Mesenchymal stem cell (in vitro differentiated cells and primary cell): ENCODE measurements around the gene CR2.

Source experiments
- DNase-seq: peaks from one replicate; pipeline ENCODE4 v3.0.0-alpha.2; 2013
- H2AFZ ChIP-seq: one replicate; pipeline ENCODE4 v1.6.1; 2013; ENCODE audit warnings: low read depth, mild to moderate bottlenecking, control low read depth, inconsistent platforms, low read length, moderate library complexity
- H2AK5ac ChIP-seq: 2 replicates; pipeline ENCODE4 v1.6.1; 2013; ENCODE audit warnings: low read length, moderate library complexity, mild to moderate bottlenecking, inconsistent platforms; ENCODE audit not compliant: severe bottlenecking
- H2BK120ac ChIP-seq: one replicate; pipeline ENCODE4 v1.6.1; 2013; ENCODE audit warnings: low read depth, mild to moderate bottlenecking, inconsistent platforms, low read length, moderate library complexity
- H2BK12ac ChIP-seq, 2 experiments: one replicate each; pipeline ENCODE4 v1.6.1; 2013; ENCODE audit warnings: inconsistent platforms in 2 of 2, low read length in 2 of 2, mild to moderate bottlenecking in 2 of 2, moderate library complexity in 2 of 2, control low read depth in 1 of 2
- H2BK15ac ChIP-seq: one replicate; pipeline ENCODE4 v1.6.1; 2013; ENCODE audit warnings: mild to moderate bottlenecking, low read depth, inconsistent platforms; ENCODE audit not compliant: poor library complexity, severe bottlenecking
- H2BK5ac ChIP-seq: 2 replicates; pipeline ENCODE4 v1.6.1; 2013; ENCODE audit warnings: low read depth, mild to moderate bottlenecking, low read length, control low read depth, inconsistent platforms; ENCODE audit not compliant: poor library complexity, severe bottlenecking
- H3K14ac ChIP-seq, 2 experiments: one replicate each; pipeline ENCODE4 v1.6.1; 2013; ENCODE audit warnings: inconsistent platforms in 2 of 2, low read length in 2 of 2, control low read depth in 1 of 2, mild to moderate bottlenecking in 1 of 2, moderate library complexity in 1 of 2
- H3K18ac ChIP-seq, 2 experiments: one replicate each; pipeline ENCODE4 v1.6.1; 2013; ENCODE audit warnings: inconsistent platforms in 2 of 2, low read length in 2 of 2, control low read depth in 1 of 2, low read depth in 1 of 2, mild to moderate bottlenecking in 1 of 2
- H3K23ac ChIP-seq, 2 experiments: one replicate each; pipeline ENCODE4 v1.6.1; 2013; ENCODE audit warnings: inconsistent platforms in 2 of 2, low read length in 2 of 2, mild to moderate bottlenecking in 2 of 2, moderate library complexity in 2 of 2, control low read depth in 1 of 2
- H3K27ac ChIP-seq: 2 replicates; pipeline ENCODE4 v1.5.1; 2013; ENCODE audit warnings: mild to moderate bottlenecking, moderate library complexity, low read length, control low read depth, inconsistent platforms; ENCODE audit not compliant: poor library complexity, severe bottlenecking
- H3K27me3 ChIP-seq, 2 experiments: 2 replicates each; pipeline versions ENCODE4 v1.6.1 to v1.7.0; 2013; ENCODE audit warnings: low read length in 2 of 2, mild to moderate bottlenecking in 2 of 2, moderate library complexity in 2 of 2, control low read depth in 1 of 2, inconsistent platforms in 1 of 2; ENCODE audit not compliant: control insufficient read depth in 1 of 2, insufficient read depth in 1 of 2
- H3K36me3 ChIP-seq, 2 experiments: 2 replicates each; pipeline versions ENCODE4 v1.6.1 to v1.7.0; 2013; ENCODE audit warnings: low read length in 2 of 2, control low read depth in 1 of 2, inconsistent platforms in 1 of 2, low read depth in 1 of 2, mild to moderate bottlenecking in 1 of 2; ENCODE audit not compliant: insufficient read depth in 2 of 2, control insufficient read depth in 1 of 2
- H3K4ac ChIP-seq, 2 experiments: one replicate each; pipeline ENCODE4 v1.6.1; 2013; ENCODE audit warnings: inconsistent platforms in 2 of 2, low read length in 2 of 2, mild to moderate bottlenecking in 2 of 2, moderate library complexity in 2 of 2, control low read depth in 1 of 2, low read depth in 1 of 2
- H3K4me1 ChIP-seq: 2 replicates; pipeline ENCODE4 v1.6.1; 2013; ENCODE audit warnings: low read depth, low read length, control low read depth; ENCODE audit not compliant: control insufficient read depth, insufficient read depth
- H3K4me2 ChIP-seq: 2 replicates; pipeline ENCODE4 v1.6.1; 2013; ENCODE audit warnings: low read length, mild to moderate bottlenecking, inconsistent platforms; ENCODE audit not compliant: poor library complexity, severe bottlenecking
- H3K4me3 ChIP-seq, 2 experiments: 2 replicates each; pipeline versions ENCODE4 v1.5.1 to v1.7.0; 2013; ENCODE audit warnings: low read length in 2 of 2, mild to moderate bottlenecking in 2 of 2, control low read depth in 1 of 2, low read depth in 1 of 2; ENCODE audit not compliant: insufficient read depth in 1 of 2
- H3K79me1 ChIP-seq: replicated peaks from 2 replicates; pipeline ENCODE4 v1.6.1; 2013; ENCODE audit warnings: mild to moderate bottlenecking, control low read depth, low read length, inconsistent platforms; ENCODE audit not compliant: poor library complexity, severe bottlenecking
- H3K9ac ChIP-seq: 2 replicates; pipeline ENCODE4 v1.7.0; 2013; ENCODE audit warnings: mild to moderate bottlenecking, low read length, moderate library complexity
- H3K9me3 ChIP-seq: 2 replicates; pipeline ENCODE4 v1.7.0; 2013; ENCODE audit warnings: mild to moderate bottlenecking, low read length; ENCODE audit not compliant: control insufficient read depth
- H4K8ac ChIP-seq: one replicate; pipeline ENCODE4 v1.6.1; 2013; ENCODE audit warnings: inconsistent platforms, mild to moderate bottlenecking, low read length, moderate library complexity
- H4K91ac ChIP-seq: one replicate; pipeline ENCODE4 v1.6.1; 2013; ENCODE audit warnings: mild to moderate bottlenecking, low read length, inconsistent platforms
- WGBS: methylation state at CpG from one replicate; pipeline ENCODE4 v1.1.7; 2013; ENCODE audit warnings: mixed read lengths; 5-methylcytosine and 5-hydroxymethylcytosine counted together

The CR2 gene

GRCh38 chr1:207501071-207501470 is 46.9 kb downstream of the CR2 start:
- peaks cover 5% of the 10 kb centered on the region for H3K4me1 ChIP-seq
- no peaks in the 10 kb centered on the region for H3K79me1 ChIP-seq
- H2BK15ac ChIP-seq: no peak overlapping the region
- no peak overlapping the region for H2AFZ ChIP-seq
- DNase-seq: no peak
- peaks cover 39 to 72% of the 10 kb centered on the region in 2 experiments for H3K27me3 ChIP-seq
- no peak overlapping the region for H3K4me3 ChIP-seq
- no peak overlapping the region for H3K14ac ChIP-seq
- H4K8ac ChIP-seq: no peak overlapping the region
- no peak overlapping the region for H3K18ac ChIP-seq
- WGBS: 74% methylated on average over 2 of the region's 5 CpGs
- H2BK120ac ChIP-seq: no peak overlapping the region
- no peak overlapping the region for H3K23ac ChIP-seq
- no peaks in the 10 kb centered on the region for H3K9me3 ChIP-seq
- H4K91ac ChIP-seq: no peak overlapping the region
- H3K9ac ChIP-seq: no peak overlapping the region
- H3K4ac ChIP-seq: no peak overlapping the region
- H3K4me2 ChIP-seq: no peak overlapping the region
- no peak overlapping the region for H2BK12ac ChIP-seq
- H3K27ac ChIP-seq: no peak overlapping the region
- H3K36me3 ChIP-seq: no peaks in the 10 kb centered on the region
- H2BK5ac ChIP-seq: no peak overlapping the region
- H2AK5ac ChIP-seq: no peak overlapping the region

- no peak overlapping the region for H3K4ac ChIP-seq
- H3K79me1 ChIP-seq: no peaks in the 10 kb centered on the region
Measured at GRCh38 chr1:207502726-207503125, 48.6 kb downstream of the CR2 start.

GRCh38 chr1:207503950-207504349 is 49.8 kb downstream of the CR2 start:
- Histone ChIP-seq H2BK5ac (no peak overlapping the region), H3K9me3 (no peaks in the 10 kb centered on the region), H2BK120ac (no peak overlapping the region), H2BK15ac (no peak overlapping the region), H3K4me2 (no peak overlapping the region), H2AK5ac (no peak overlapping the region), H4K91ac (no peak overlapping the region), H3K14ac (no peak overlapping the region), H3K27me3 (peaks cover 20 to 59% of the 10 kb centered on the region in 2 experiments), H3K4ac (no peak overlapping the region), H3K4me1 (no peaks in the 10 kb centered on the region), H4K8ac (no peak overlapping the region), H3K36me3 (no peaks in the 10 kb centered on the region), H3K79me1 (no peaks in the 10 kb centered on the region), H3K9ac (no peak overlapping the region), H2AFZ (no peak overlapping the region), H2BK12ac (no peak overlapping the region), H3K18ac (no peak overlapping the region), H3K23ac (no peak overlapping the region), H3K4me3 (no peak overlapping the region), H3K27ac (no peak overlapping the region)
- 91% methylated on average over 2 of the region's 3 CpGs for WGBS
- DNase-seq: no peak

More at GRCh38 chr1:207502726-207503125, 48.6 kb downstream of the CR2 start:
- Histone ChIP-seq H3K23ac (no peak overlapping the region), H3K27me3 (peaks cover 25 to 68% of the 10 kb centered on the region in 2 experiments), H2AFZ (no peak overlapping the region), H2AK5ac (no peak overlapping the region), H2BK120ac (no peak overlapping the region), H4K8ac (no peak overlapping the region), H3K4me3 (no peak overlapping the region), H3K18ac (no peak overlapping the region), H3K9ac (no peak overlapping the region), H3K14ac (no peak overlapping the region), H3K36me3 (no peaks in the 10 kb centered on the region), H3K4me1 (no peaks in the 10 kb centered on the region), H2BK5ac (no peak overlapping the region), H2BK12ac (no peak overlapping the region), H3K9me3 (no peaks in the 10 kb centered on the region), H3K4me2 (no peak overlapping the region), H3K27ac (no peak overlapping the region), H4K91ac (no peak overlapping the region), H2BK15ac (no peak overlapping the region)
- DNase-seq: no peak
- WGBS: 65% methylated on average over 5 of the region's 7 CpGs

GRCh38 chr1:207504438-207504837 is 50.3 kb downstream of the CR2 start:
- no peak overlapping the region for H2BK15ac ChIP-seq
- H3K14ac ChIP-seq: no peak overlapping the region
- no peak overlapping the region for H3K23ac ChIP-seq
- H3K9ac ChIP-seq: no peak overlapping the region
- H3K27me3 ChIP-seq: peaks cover 20 to 60% of the 10 kb centered on the region in 2 experiments
- no peak overlapping the region for H3K18ac ChIP-seq
- no peaks in the 10 kb centered on the region for H3K79me1 ChIP-seq
- no peak overlapping the region for H3K4me3 ChIP-seq
- H3K27ac ChIP-seq: no peak overlapping the region
- H2BK5ac ChIP-seq: no peak overlapping the region
- H3K4me2 ChIP-seq: no peak overlapping the region
- DNase-seq: no peak
- no peak overlapping the region for H2AK5ac ChIP-seq
- H2BK12ac ChIP-seq: no peak overlapping the region
- no peaks in the 10 kb centered on the region for H3K36me3 ChIP-seq
- no peak overlapping the region for H4K91ac ChIP-seq
- no peak overlapping the region for H2AFZ ChIP-seq
- H3K9me3 ChIP-seq: no peaks in the 10 kb centered on the region
- H4K8ac ChIP-seq: no peak overlapping the region
- no peak overlapping the region for H2BK120ac ChIP-seq
- H3K4ac ChIP-seq: no peak overlapping the region
- no peaks in the 10 kb centered on the region for H3K4me1 ChIP-seq
